D721Med (cell line): Measurements from ENCODE around the gene ABCA2.

ENCODE experiments used
- DNase-seq: peaks from one replicate; pipeline ENCODE4 v3.0.0; 2011; ENCODE audit warnings: low spot score; ENCODE audit not compliant: insufficient read length
- FAIRE-seq: peaks from 2 replicates; lab custom pipeline; 2011; peaks lifted over from hg19 to GRCh38; lab: Jason Lieb, UNC
- CTCF ChIP-seq: IDR thresholded peaks from 2 replicates; pipeline ENCODE4 v1.5.1; 2012; ENCODE audit warnings: mild to moderate bottlenecking, control low read depth; ENCODE audit not compliant: insufficient read depth; ENCODE audit errors: missing control alignments

The ABCA2 gene

DNA sequence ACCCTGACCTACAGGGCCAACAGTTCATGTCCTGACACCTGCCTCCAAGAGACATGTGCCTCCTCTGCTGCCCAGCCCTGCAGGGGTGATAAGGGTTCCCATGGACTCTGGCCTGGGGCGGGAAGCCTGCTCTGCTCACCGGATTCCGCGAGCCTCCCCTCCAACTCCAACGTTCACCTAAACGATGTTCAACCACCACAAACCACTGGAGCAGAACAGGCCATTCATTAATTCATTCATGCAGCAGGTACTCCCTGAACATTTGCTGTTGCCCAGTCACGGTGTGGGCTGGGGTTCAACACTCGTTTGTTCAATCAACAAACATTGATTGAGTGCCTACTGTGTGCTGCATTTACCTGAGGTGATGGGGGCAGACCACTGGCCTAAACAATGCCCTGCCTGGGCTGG is 46.0 kb upstream of the ABCA2 start:
- DNase-seq (no peak), FAIRE-seq (no peak)
- TF ChIP-seq CTCF = no peak

- TF ChIP-seq CTCF = no peak
- DNase-seq (no peak), FAIRE-seq (no peak)
Measured at GRCh38 chr9:137071282-137071681, 43.2 kb upstream of the ABCA2 start.

DNA sequence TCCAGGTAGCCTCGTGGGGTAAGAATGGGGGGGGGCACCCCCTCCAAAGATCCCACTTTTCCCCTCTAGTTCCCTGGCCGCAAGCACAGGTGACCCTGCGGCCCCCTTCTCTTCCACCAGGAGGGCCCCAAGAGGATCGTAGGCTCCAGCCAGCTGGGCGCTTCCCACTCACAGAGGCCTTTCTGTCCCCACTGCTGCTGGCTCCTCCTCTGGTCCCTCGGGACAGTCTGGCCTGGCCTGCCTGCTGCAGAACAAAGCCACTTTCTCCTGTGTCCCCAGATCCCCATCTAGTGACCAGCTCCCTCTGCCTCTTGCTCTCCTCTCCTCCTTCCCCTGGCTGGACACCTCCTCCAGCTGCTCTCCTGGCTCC is 42.9 kb upstream of the ABCA2 start:
- DNase-seq = no peak
- no peak for FAIRE-seq
- no peak for TF ChIP-seq CTCF

DNA sequence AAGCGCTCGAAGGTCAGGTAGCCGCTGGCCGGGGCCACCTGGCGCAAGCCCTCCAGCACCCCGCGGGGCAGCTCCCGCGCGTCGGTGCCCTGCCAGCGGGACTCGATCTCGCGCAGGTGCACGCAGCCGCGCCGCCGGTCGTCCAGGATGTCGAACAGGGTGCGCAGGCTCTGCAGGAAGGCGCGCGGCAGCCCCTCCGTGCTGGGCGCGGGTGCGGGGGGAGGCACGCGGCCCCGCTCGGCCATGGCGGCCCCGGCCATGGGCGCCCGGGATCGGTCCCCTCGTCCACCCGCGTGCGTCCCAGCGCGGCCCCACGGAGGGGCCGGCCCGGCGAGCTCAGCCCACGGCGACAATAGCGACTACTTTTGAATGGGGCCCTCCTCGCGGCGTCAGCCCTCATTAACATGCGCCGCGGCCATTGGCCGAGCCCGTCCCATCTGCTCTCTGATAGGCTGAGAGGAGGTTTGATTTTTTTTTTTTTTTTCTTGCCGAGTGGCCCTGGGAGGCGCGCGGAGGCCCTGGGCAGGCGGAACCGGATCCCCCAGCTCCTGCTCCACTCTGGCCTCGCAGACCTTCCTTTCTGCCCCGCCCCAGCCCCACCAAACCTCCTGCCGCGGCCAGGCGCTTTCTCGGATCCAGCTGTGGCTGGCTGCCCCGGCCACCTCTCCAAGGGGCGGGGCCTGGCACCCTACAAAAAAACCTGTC is 42.3 kb upstream of the ABCA2 start, which contains the start of gene SAPCD2:
Gene SAPCD2 (minus strand): TSS at position 357 of the 705 bp plus-strand sequence. CDS start 97 bp downstream, at position 260.
- DNase-seq (no peak), FAIRE-seq (no peak)
- no peak for TF ChIP-seq CTCF

DNA sequence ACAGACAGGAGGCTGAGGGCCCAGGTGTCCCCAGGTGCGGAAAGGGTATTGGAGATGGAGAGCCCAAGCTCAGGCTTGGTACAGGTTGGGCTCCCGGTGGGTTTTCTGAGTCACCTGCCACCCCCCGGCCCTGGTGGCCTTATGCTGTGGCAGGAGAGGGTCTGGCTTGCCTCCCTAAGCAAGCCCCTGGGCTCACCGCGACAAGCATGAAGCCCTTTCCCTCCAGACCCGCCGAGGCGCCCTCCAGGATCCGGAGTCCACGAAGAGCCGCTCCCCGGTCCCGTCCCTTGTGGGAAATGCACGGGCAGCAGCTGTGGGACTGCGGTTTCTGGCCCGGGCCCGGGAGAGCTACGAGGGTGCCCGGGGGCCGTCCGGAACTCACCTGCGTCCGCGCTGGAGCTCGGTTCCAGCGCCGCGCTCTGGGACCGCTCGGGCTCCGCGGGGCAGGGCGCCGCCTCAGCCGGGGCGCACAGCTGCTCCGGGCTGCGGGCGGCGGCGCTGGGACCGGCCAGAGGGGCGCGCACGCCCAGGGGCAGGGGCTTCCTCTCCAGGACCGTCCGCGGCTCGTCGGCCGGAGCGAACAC is 41.6 kb upstream of the ABCA2 start:
- FAIRE-seq = no peak
- TF ChIP-seq CTCF = no peak
- DNase-seq = no peak

DNA sequence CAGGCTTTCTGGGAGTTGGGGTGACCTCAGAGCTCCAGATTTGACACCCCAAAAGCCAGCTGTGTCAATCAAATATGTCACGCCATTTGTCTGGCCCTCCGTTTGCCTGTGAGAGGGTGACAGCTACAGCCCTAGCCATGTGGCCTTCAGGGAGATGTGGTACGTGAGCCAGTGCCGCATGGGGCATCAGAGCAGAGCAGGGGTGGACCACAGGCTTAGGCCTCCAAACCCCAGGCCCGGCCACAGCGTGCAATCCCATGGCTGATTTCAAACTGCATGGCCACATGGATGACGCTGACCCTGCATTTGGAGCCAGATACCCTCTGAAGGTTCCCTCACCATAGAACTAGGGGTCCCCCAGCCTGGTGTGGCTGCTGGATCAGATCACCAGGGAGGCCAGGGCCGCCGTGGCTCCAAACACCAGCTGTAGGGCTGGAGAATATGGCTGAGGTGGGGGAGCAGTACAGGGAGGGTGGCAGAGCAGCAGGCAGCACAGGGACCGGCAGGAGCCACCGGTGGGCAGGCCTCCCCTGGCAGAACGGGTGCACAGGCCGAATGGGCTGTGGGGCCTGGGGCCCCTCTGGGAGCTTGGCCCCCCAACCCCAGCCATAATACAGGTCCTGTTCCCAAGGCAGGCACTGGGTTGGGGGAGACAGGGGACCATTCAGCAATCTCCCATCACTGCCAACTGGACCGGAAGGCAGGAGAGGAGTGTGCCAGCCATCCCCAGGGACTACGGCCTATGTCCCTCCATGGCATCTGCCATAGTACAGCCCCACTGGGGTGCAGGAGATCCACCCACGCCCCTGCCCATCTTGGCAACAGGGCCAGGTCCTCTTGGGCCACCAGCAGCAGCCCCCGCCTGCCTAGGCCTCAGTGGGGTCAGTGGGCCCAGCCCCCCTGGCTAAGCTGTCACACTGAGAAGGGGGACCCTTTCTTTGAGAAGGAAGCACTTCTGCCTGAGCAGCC is 40.8 kb upstream of the ABCA2 start:
- no peak for FAIRE-seq
- TF ChIP-seq CTCF = no peak
- DNase-seq = no peak
